Astrocyte (in vitro differentiated cells and primary cell): Measurements from ENCODE around the gene ALDOB.

Source experiments
- CTCF ChIP-seq: IDR thresholded peaks from 2 replicates; pipeline ENCODE4 v1.5.1; 2011; ENCODE audit warnings: low read depth, mild to moderate bottlenecking, inconsistent platforms, low read length, moderate library complexity; ENCODE audit not compliant: insufficient read depth
- EZH2 ChIP-seq: IDR thresholded peaks from 2 replicates; pipeline ENCODE4 v1.6.1; 2012; ENCODE audit warnings: mild to moderate bottlenecking, low read length, inconsistent platforms; ENCODE audit not compliant: insufficient read depth

GRCh38 chr9:101418518-101419430 is 16.8 kb downstream of the ALDOB start:
- no peak for TF ChIP-seq EZH2
- no peak for TF ChIP-seq CTCF
